Sigmoid colon (tissue), 4 donors: ENCODE results near the gene MERTK.

Source experiments
- POLR2AphosphoS5 ChIP-seq, 4 donors: sonication (generic); formaldehyde crosslinking; IDR thresholded peaks; one replicate each; pipeline ENCODE4 v1.6.1; 2017; ENCODE audit warnings: antibody characterized with exemption in 4 of 4
- TF ChIP-seq, protein P1 (sequence below), 4 experiments: fragments of 450-650 bp in 3 of 4; fragments of 200-600 bp in 1 of 4; IDR thresholded peaks; one replicate each; pipeline ENCODE4 v1.5.1; 2016 to 2019; ENCODE audit warnings: antibody characterized with exemption in 4 of 4, mild to moderate bottlenecking in 3 of 4, moderate library complexity in 2 of 4

DNA sequence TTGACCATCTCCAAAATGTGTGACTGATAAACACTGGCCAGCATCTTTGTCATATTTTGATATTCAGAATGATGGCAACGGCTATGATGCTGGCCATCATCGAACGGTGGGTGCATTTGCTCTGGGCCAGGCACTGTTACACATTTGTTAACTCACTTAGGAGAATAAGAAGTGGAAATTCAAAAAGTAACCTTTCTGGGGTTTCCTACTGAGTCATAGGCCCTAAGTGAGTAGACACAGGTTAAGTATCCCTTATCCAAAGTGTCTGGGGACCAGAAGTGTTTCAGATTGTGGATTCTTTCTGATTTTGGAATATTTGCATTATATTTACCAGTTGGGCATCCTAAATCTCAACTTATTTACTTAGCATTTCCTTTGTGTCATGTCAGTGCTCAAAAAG, 92.0 kb downstream of the MERTK start:
- TF ChIP-seq, protein P1, sequence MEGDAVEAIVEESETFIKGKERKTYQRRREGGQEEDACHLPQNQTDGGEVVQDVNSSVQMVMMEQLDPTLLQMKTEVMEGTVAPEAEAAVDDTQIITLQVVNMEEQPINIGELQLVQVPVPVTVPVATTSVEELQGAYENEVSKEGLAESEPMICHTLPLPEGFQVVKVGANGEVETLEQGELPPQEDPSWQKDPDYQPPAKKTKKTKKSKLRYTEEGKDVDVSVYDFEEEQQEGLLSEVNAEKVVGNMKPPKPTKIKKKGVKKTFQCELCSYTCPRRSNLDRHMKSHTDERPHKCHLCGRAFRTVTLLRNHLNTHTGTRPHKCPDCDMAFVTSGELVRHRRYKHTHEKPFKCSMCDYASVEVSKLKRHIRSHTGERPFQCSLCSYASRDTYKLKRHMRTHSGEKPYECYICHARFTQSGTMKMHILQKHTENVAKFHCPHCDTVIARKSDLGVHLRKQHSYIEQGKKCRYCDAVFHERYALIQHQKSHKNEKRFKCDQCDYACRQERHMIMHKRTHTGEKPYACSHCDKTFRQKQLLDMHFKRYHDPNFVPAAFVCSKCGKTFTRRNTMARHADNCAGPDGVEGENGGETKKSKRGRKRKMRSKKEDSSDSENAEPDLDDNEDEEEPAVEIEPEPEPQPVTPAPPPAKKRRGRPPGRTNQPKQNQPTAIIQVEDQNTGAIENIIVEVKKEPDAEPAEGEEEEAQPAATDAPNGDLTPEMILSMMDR (IDR thresholded peaks at IDR 0.05), result no peak
- no peak for TF ChIP-seq POLR2AphosphoS5 (IDR thresholded peaks at IDR 0.05)
